GM12878 (cell line): ENCODE results near the gene RAB31. TPM values are rescaled to one million over a fixed set of nuclear protein-coding genes. Genes with fewer than 3 reads are reported as not detected.

ENCODE experiments used
- ATAC-seq: fragments of 200-7000 bp; cut with Tn5 transposase; 3 replicates; pipeline ENCODE4 v1.9.1; 2020; ENCODE audit warnings: mild to moderate bottlenecking, moderate library complexity
- BruUV-seq: library from RNA; stranded (reverse); fragments of 400-500 nt; replicated peaks from 2 replicates; lab custom pipeline; 2021; lab: Mats Ljungman, UMichigan
- CTCF ChIA-PET: fragments of 300-600 bp; sonication (Branson Sonifier 250); formaldehyde crosslinking; extraction: SDS; loops from one replicate; lab custom pipeline; 2021; ENCODE audit warnings: inconsistent platforms; lab: Yijun Ruan, JAX
- POLR2A ChIA-PET: fragments of 350-600 bp; formaldehyde crosslinking; extraction: SDS; loops from one replicate; lab custom pipeline; 2021; ENCODE audit warnings: inconsistent platforms; lab: Charles Lee
- RAD21 ChIA-PET: fragments of 300-600 bp; sonication (Branson Sonifier 250); formaldehyde crosslinking; loops from one replicate; lab custom pipeline; 2023; ENCODE audit warnings: antibody characterized with exemption; ENCODE audit not compliant: unreplicated experiment; lab: Charles Lee
- SMC1A ChIA-PET: fragments of 300-600 bp; sonication (Branson Sonifier 250); formaldehyde crosslinking; loops from one replicate; lab custom pipeline; 2023; ENCODE audit not compliant: unreplicated experiment, uncharacterized antibody; lab: Charles Lee
- DNase-seq: peaks from one replicate; pipeline ENCODE4 v3.0.0-alpha.2; 2011; ENCODE audit warnings: low read depth, low spot score
- FAIRE-seq: peaks from 3 replicates; lab custom pipeline; 2011; peaks lifted over from hg19 to GRCh38; lab: Jason Lieb, UNC
- H2AFZ ChIP-seq: 2 replicates; pipeline ENCODE4 v1.6.0; 2011; ENCODE audit warnings: low read depth, low read length, control low read depth; ENCODE audit not compliant: control insufficient read depth
- H3K27ac ChIP-seq: 2 replicates; pipeline ENCODE4 v1.5.1; 2011; ENCODE audit warnings: control low read depth; ENCODE audit not compliant: control insufficient read depth, insufficient read depth
- H3K27me3 ChIP-seq, 2 experiments: replicated peaks in 1 of 2; 2 replicates each; pipeline versions ENCODE4 v1.6.0 to v1.6.1; 2011; ENCODE audit warnings: low read length in 1 of 2; ENCODE audit not compliant: control insufficient read depth in 2 of 2, insufficient read depth in 2 of 2
- H3K36me3 ChIP-seq, 2 experiments: 2 replicates each; pipeline ENCODE4 v1.5.1; 2011; ENCODE audit warnings: low read length in 1 of 2; ENCODE audit not compliant: control insufficient read depth in 2 of 2, insufficient read depth in 2 of 2
- H3K4me1 ChIP-seq: 2 replicates; pipeline ENCODE4 v1.6.1; 2011; ENCODE audit warnings: mild to moderate bottlenecking, low read length, moderate library complexity, mixed read lengths; ENCODE audit not compliant: control insufficient read depth, insufficient read depth
- H3K4me2 ChIP-seq: 2 replicates; pipeline ENCODE4 v1.6.0; 2011; ENCODE audit warnings: control low read depth; ENCODE audit not compliant: control insufficient read depth, insufficient read depth
- H3K4me3 ChIP-seq: fragments of 200-600 bp; sonication (generic); 2 replicates; pipeline ENCODE4 v1.5.1; 2016
- H3K79me2 ChIP-seq: 2 replicates; pipeline ENCODE4 v1.6.0; 2011; ENCODE audit warnings: low read length; ENCODE audit not compliant: control insufficient read depth, insufficient read depth
- H3K9ac ChIP-seq: 2 replicates; pipeline ENCODE4 v1.8.0; 2011; ENCODE audit warnings: low read length, control low read depth, mixed read lengths; ENCODE audit not compliant: control insufficient read depth, insufficient read depth
- H3K9me3 ChIP-seq: replicated peaks from 3 replicates; pipeline ENCODE4 v1.5.1; 2011; ENCODE audit warnings: mild to moderate bottlenecking, low read length; ENCODE audit not compliant: control insufficient read depth, insufficient read depth
- H4K20me1 ChIP-seq: 2 replicates; pipeline ENCODE4 v1.6.0; 2011; ENCODE audit not compliant: control insufficient read depth, insufficient read depth
- IRF4 ChIP-seq: IDR thresholded peaks from 2 replicates; pipeline ENCODE4 v1.6.1; 2011; ENCODE audit warnings: low read depth, low read length
- SP1 ChIP-seq: IDR thresholded peaks from one replicate; pipeline ENCODE4 v1.6.1; 2011; ENCODE audit warnings: low read depth, low read length
- TAF1 ChIP-seq: IDR thresholded peaks from 2 replicates; pipeline ENCODE4 v1.6.1; 2011; ENCODE audit warnings: mild to moderate bottlenecking, low read depth, low read length, borderline replicate concordance
- ZNF24 ChIP-seq: fragments of 450-650 bp; IDR thresholded peaks from 2 replicates; pipeline ENCODE4 v1.6.1; 2017; ENCODE audit warnings: antibody characterized with exemption, mild to moderate bottlenecking
- WGBS: methylation state at CpG from one replicate; pipeline ENCODE4 v1.1.6; 2016; ENCODE audit warnings: low lambda C conversion rate; ENCODE audit not compliant: insufficient replicate concordance, insufficient coverage; ENCODE audit errors: missing lambda C conversion rate; 5-methylcytosine and 5-hydroxymethylcytosine counted together
- in situ Hi-C: fragments of 300-500 bp; cut with MboI; formaldehyde crosslinking; loops from 9 replicates; pipeline ENCODE4 v1.14.3; 2018; ENCODE audit warnings: mixed read lengths
- intact Hi-C: fragments of 100-400 bp; cut with micrococcal nuclease; formaldehyde crosslinking; loops from one replicate; pipeline ENCODE4 v1.14.2; 2022; ENCODE audit not compliant: unreplicated experiment
- polyA plus RNA-seq, 11 experiments: library from polyadenylated mRNA; depleted of rRNA in 4 of 11; unstranded in 6 of 11; stranded (reverse) in 5 of 11; fragments of >200 nt; fragmentation: Nextera tagmentation in 4 of 11; fragmentation: Illumina TruSeq in 1 of 11; extraction: Ambion mirVana in 4 of 11; extraction: Trizol in 1 of 11; gene quantifications; 1 replicate in 1 of 11; 2 replicates in 10 of 11; pipeline versions ENCODE4 v1.2.1 to v1.2.3, GENCODE V29; 2011 to 2016; ENCODE audit warnings: inconsistent platforms in 2 of 11, missing spikeins in 2 of 11, low read depth in 1 of 11
- total RNA-seq, 4 experiments: library from RNA; depleted of rRNA in 3 of 4; stranded (reverse); fragments of >200 nt in 3 of 4; fragmentation: Illumina TruSeq in 1 of 4; extraction: Trizol in 1 of 4; gene quantifications; 2 replicates each; pipeline versions ENCODE4 v1.2.1 to v1.2.3, GENCODE V29; 2013 to 2021
- TF ChIP-seq, protein P1 (sequence below): IDR thresholded peaks from 2 replicates; pipeline ENCODE4 v1.6.1; 2011; ENCODE audit warnings: low read depth, low read length, improper control_type of control experiment, borderline replicate concordance
- TF ChIP-seq, protein P2 (sequence below): IDR thresholded peaks from 2 replicates; pipeline ENCODE4 v1.6.1; 2012; ENCODE audit warnings: low read depth, low read length, improper control_type of control experiment
- TF ChIP-seq, protein P3 (sequence below): fragments of 450-650 bp; formaldehyde crosslinking; IDR thresholded peaks from 2 replicates; pipeline ENCODE4 v1.4.0; 2020; ENCODE audit warnings: mild to moderate bottlenecking, moderate library complexity

The RAB31 gene
- total and polyA plus RNA-seq, 10 of the 15 experiments (the other 5 are each of a cell fraction or from before 2014, with no cell fraction given) = 0.80 to 23.3 (median 12.2) TPM

DNA sequence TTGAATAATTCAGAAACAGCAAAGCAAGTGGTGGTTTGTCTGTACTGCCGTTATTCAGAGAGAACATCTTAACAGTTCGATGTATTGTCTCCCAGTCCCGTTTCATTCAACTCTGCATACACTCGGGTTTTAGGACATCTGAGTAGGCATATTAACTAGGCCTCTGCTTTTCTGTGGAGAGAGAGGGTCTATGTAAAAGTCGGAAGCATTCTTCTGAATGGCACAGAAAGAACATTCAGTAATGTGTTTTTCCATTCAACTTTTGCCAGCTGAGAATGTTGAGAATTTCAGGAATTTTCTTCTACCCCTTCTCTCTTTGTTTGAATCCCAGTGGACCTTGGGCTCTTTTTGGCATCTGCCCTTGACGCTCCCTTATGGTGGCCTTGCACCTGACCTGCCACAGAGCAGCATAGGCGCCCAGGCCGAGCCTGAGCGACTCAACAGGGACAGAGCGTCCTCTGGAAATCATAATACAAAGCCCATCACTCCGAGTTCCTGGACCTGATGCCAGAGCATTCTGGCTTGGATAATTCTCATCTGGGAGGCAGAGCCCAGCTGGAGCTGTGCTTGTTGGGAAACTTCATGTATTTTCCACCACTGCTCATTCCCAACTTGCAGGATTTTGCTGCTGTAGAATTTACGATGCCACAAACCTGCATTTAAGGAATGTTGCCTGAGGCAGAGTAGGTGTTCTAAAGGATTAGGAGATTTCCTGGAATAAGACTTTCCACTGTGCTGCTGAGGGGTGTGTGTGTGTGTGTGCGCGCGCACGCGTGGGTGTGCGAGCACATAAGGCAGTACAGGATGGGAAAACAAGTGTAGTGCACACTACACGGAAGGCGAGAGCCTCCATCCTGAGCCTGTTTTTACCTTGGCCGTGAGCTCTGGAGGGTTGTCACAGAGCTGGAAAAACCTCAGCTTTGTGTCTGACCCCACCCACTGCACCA is 100.5 kb downstream of the RAB31 start:
- ChIA-PET POLR2A (no interaction called here), RAD21 (no interaction called here), SMC1A (no interaction called here), CTCF (no interaction called here)
- Histone ChIP-seq H3K4me2 (no peak overlapping the region), H3K4me3 (no peak overlapping the region), H2AFZ (no peak overlapping the region), H4K20me1 (no peaks in the 10 kb centered on the region), H3K4me1 (no peaks in the 10 kb centered on the region), H3K36me3 (no peaks in the 10 kb centered on the region), H3K27me3 (no peaks in the 10 kb centered on the region), H3K9ac (no peak overlapping the region), H3K9me3 (no peaks in the 10 kb centered on the region), H3K27ac (no peak overlapping the region), H3K79me2 (no peaks in the 10 kb centered on the region)
- TF ChIP-seq SP1 (no peak), TAF1 (no peak), ZNF24 (no peak), IRF4 (no peak)
- TF ChIP-seq, protein P1, sequence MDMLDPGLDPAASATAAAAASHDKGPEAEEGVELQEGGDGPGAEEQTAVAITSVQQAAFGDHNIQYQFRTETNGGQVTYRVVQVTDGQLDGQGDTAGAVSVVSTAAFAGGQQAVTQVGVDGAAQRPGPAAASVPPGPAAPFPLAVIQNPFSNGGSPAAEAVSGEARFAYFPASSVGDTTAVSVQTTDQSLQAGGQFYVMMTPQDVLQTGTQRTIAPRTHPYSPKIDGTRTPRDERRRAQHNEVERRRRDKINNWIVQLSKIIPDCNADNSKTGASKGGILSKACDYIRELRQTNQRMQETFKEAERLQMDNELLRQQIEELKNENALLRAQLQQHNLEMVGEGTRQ = no peak
- TF ChIP-seq, protein P2, sequence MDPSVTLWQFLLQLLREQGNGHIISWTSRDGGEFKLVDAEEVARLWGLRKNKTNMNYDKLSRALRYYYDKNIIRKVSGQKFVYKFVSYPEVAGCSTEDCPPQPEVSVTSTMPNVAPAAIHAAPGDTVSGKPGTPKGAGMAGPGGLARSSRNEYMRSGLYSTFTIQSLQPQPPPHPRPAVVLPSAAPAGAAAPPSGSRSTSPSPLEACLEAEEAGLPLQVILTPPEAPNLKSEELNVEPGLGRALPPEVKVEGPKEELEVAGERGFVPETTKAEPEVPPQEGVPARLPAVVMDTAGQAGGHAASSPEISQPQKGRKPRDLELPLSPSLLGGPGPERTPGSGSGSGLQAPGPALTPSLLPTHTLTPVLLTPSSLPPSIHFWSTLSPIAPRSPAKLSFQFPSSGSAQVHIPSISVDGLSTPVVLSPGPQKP = no peak
- TF ChIP-seq, protein P3, sequence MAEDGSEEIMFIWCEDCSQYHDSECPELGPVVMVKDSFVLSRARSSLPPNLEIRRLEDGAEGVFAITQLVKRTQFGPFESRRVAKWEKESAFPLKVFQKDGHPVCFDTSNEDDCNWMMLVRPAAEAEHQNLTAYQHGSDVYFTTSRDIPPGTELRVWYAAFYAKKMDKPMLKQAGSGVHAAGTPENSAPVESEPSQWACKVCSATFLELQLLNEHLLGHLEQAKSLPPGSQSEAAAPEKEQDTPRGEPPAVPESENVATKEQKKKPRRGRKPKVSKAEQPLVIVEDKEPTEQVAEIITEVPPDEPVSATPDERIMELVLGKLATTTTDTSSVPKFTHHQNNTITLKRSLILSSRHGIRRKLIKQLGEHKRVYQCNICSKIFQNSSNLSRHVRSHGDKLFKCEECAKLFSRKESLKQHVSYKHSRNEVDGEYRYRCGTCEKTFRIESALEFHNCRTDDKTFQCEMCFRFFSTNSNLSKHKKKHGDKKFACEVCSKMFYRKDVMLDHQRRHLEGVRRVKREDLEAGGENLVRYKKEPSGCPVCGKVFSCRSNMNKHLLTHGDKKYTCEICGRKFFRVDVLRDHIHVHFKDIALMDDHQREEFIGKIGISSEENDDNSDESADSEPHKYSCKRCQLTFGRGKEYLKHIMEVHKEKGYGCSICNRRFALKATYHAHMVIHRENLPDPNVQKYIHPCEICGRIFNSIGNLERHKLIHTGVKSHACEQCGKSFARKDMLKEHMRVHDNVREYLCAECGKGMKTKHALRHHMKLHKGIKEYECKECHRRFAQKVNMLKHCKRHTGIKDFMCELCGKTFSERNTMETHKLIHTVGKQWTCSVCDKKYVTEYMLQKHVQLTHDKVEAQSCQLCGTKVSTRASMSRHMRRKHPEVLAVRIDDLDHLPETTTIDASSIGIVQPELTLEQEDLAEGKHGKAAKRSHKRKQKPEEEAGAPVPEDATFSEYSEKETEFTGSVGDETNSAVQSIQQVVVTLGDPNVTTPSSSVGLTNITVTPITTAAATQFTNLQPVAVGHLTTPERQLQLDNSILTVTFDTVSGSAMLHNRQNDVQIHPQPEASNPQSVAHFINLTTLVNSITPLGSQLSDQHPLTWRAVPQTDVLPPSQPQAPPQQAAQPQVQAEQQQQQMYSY (CRISPR knock-in tag) = no peak
- ATAC-seq (no peak), DNase-seq (no peak), FAIRE-seq (no peak)
- intact Hi-C loops = no loop called here
- no TSS peak for BruUV-seq
- in situ Hi-C loops = no loop called here
- WGBS = 87% methylated on average over 21 of the region's 21 CpGs
